Measurements from ENCODE around the gene ZNF135. TPM values are rescaled to one million over a fixed set of nuclear protein-coding genes. Genes with fewer than 3 reads are reported as not detected.

ZNF135 gene
- total RNA-seq, 1 experiment from 2014 or later: 7.5 TPM

GRCh38 chr19:58086825-58087710 is 28.0 kb downstream of the ZNF135 start:
- in situ Hi-C loops (cut with HindIII; ENCODE audit: low pct_unique_long_range_greater_than_20kb, low sequenced_read_pairs): no loop called here
- no peak for DNase-seq (ENCODE audit: low read depth)

- DNase-seq (ENCODE audit: low read depth): no peak
- in situ Hi-C loops (cut with HindIII; ENCODE audit: low pct_unique_long_range_greater_than_20kb, low sequenced_read_pairs): no loop called here
These were observed 29.5 kb downstream of the ZNF135 start for GRCh38 chr19:58088521-58089052.

DNA sequence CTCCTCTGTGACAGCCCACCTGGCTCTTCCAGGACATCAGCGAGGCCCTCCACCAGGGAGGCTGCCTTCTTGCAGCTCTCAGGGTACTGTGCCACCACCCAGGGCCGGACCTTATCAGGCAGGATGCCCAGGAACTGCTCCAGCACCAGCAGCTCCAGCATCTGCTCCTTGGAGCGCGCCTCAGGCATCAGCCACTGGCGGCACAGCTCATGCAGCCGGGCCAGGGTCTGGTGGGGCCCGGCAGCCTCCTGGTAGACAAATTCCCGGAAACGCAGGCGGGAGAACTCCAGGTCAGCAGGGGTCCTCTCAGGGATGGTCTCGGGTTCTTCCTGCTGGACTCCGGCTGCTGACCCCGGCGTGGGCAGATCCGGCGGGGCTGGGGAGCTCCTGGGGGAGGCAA is 30.8 kb downstream of the ZNF135 start:
- DNase-seq (ENCODE audit: low read depth): no peak
- in situ Hi-C loops (cut with HindIII; ENCODE audit: low pct_unique_long_range_greater_than_20kb, low sequenced_read_pairs): no loop called here

- no peak for DNase-seq (ENCODE audit: low read depth)
- in situ Hi-C loops (cut with HindIII; ENCODE audit: low pct_unique_long_range_greater_than_20kb, low sequenced_read_pairs): no loop called here
These were observed 32.3 kb downstream of the ZNF135 start for GRCh38 chr19:58091251-58091995.

GRCh38 chr19:58093071-58093470 is 34.0 kb downstream of the ZNF135 start:
- in situ Hi-C loops (cut with HindIII; ENCODE audit: low pct_unique_long_range_greater_than_20kb, low sequenced_read_pairs): no loop called here
- no peak for DNase-seq (ENCODE audit: low read depth)

GRCh38 chr19:58095328-58095727 is 36.2 kb downstream of the ZNF135 start:
- no peak for DNase-seq (ENCODE audit: low read depth)

GRCh38 chr19:58096884-58097283 is 37.8 kb downstream of the ZNF135 start:
- in situ Hi-C loops (cut with HindIII; ENCODE audit: low pct_unique_long_range_greater_than_20kb, low sequenced_read_pairs): no loop called here
- DNase-seq (ENCODE audit: low read depth): no peak

More at GRCh38 chr19:58095328-58095727, 36.2 kb downstream of the ZNF135 start:
- in situ Hi-C loops (cut with HindIII; ENCODE audit: low pct_unique_long_range_greater_than_20kb, low sequenced_read_pairs): no loop called here

GRCh38 chr19:58097349-58097748 is 38.3 kb downstream of the ZNF135 start:
- in situ Hi-C loops (cut with HindIII; ENCODE audit: low pct_unique_long_range_greater_than_20kb, low sequenced_read_pairs): no loop called here
- DNase-seq (ENCODE audit: low read depth): no peak

- DNase-seq (ENCODE audit: low read depth): peak; percentile 91
- in situ Hi-C loops (cut with HindIII; ENCODE audit: low pct_unique_long_range_greater_than_20kb, low sequenced_read_pairs): no loop called here
These were observed 38.9 kb downstream of the ZNF135 start, which contains the start of gene ZSCAN18 for GRCh38 chr19:58097781-58098681. ZSCAN18 (minus strand) TSS chr19:58098231; CDS start chr19:58090267, 7,964 bp downstream.

GRCh38 chr19:58098682-58098998 is 39.6 kb downstream of the ZNF135 start:
- in situ Hi-C loops (cut with HindIII; ENCODE audit: low pct_unique_long_range_greater_than_20kb, low sequenced_read_pairs): no loop called here

DNA sequence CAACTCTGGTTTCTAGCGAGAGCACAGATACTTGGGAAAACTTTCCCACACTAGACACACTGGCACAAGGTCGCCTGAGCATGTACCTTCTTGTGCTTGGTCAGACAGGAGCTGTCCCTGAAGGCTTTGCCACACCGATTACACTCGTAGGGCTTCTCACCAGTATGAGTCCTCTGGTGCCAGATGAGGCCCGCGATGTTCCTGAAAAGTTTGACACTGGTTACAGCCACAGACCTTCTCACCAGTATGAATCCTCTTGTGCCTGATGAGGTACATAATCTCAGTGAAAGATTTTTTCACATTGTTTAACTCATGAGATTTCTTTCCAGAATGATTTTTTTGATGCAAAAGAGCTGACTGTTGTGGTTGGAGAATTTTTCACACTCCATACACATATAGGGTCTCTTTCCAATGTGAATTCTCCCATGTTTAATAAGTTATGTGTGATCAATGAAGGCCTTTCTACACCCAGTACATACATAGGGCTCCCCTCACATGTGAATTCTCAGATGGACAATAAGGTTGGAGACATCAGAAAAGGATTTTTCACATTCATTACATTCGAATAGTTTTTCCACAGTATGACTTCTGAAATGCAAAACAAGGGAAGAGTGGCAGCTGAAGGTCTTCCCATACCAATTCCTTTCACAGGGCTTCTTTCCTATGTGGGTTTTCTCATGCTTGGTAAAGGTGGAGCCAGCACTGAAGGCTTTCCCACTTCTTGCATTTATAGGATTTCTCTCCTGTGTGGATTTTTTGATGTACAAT is 48.9 kb downstream of the ZNF135 start:
- DNase-seq (ENCODE audit: low read depth): no peak
- in situ Hi-C loops (cut with HindIII; ENCODE audit: low pct_unique_long_range_greater_than_20kb, low sequenced_read_pairs): no loop called here

More at GRCh38 chr19:58098682-58098998, 39.6 kb downstream of the ZNF135 start:
- no peak for DNase-seq (ENCODE audit: low read depth)

DNA sequence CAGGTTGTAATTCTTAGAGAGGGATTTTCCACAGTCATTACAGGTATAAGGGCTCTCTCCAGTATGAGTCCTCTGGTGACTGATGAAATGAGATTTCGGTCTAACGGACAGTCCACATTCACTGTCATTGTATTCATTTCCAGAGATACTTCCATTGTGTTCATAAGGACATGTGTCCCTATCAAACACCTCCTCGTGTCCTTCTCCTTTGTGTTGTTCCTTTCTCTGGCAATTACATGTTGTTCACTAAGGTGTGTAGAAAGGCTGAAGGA is 49.4 kb downstream of the ZNF135 start:
- in situ Hi-C loops (cut with HindIII; ENCODE audit: low pct_unique_long_range_greater_than_20kb, low sequenced_read_pairs): no loop called here
- DNase-seq (ENCODE audit: low read depth): no peak

- in situ Hi-C loops (cut with HindIII; ENCODE audit: low pct_unique_long_range_greater_than_20kb, low sequenced_read_pairs): no loop called here
- no peak for DNase-seq (ENCODE audit: low read depth)
These were observed 58.9 kb downstream of the ZNF135 start for GRCh38 chr19:58117841-58118575.

- DNase-seq (ENCODE audit: low read depth): no peak
- in situ Hi-C loops (cut with HindIII; ENCODE audit: low pct_unique_long_range_greater_than_20kb, low sequenced_read_pairs): no loop called here
These were observed 60.1 kb downstream of the ZNF135 start for GRCh38 chr19:58118979-58119733.
